Mesendoderm (in vitro differentiated cells): ENCODE measurements around the gene CDH20.
A peak's percentile ranks its signal among the peaks of the same experiment; 100 is the strongest.

Experiments used
- DNase-seq: peaks from one replicate; pipeline ENCODE4 v3.0.0; 2013
- H2AK5ac ChIP-seq: 2 replicates; pipeline ENCODE4 v1.6.1; 2013; ENCODE audit warnings: low read length, inconsistent platforms
- H2BK120ac ChIP-seq: 2 replicates; pipeline ENCODE4 v1.6.1; 2013; ENCODE audit warnings: low read depth, mild to moderate bottlenecking, low read length, moderate library complexity, mixed read lengths
- H2BK15ac ChIP-seq: replicated peaks from 2 replicates; pipeline ENCODE4 v1.6.1; 2013; ENCODE audit warnings: low read depth, mild to moderate bottlenecking, moderate library complexity
- H2BK5ac ChIP-seq: 2 replicates; pipeline ENCODE4 v1.6.1; 2013; ENCODE audit warnings: low read length, inconsistent platforms
- H3K18ac ChIP-seq: 2 replicates; pipeline ENCODE4 v1.6.1; 2013; ENCODE audit warnings: mild to moderate bottlenecking, low read length, mixed read lengths
- H3K23ac ChIP-seq: one replicate; pipeline ENCODE4 v1.6.1; 2013; ENCODE audit warnings: low read length
- H3K27ac ChIP-seq: 2 replicates; pipeline ENCODE4 v1.5.1; 2013; ENCODE audit warnings: low read depth, mild to moderate bottlenecking, inconsistent platforms, low read length, moderate library complexity
- H3K27me3 ChIP-seq: 2 replicates; pipeline ENCODE4 v1.6.1; 2013; ENCODE audit warnings: low read length, control low read depth, mild to moderate bottlenecking, inconsistent platforms; ENCODE audit not compliant: insufficient read depth, poor library complexity
- H3K36me3 ChIP-seq: 2 replicates; pipeline ENCODE4 v1.6.1; 2013; ENCODE audit warnings: low read length, inconsistent platforms; ENCODE audit not compliant: control insufficient read depth, insufficient read depth
- H3K4ac ChIP-seq: one replicate; pipeline ENCODE4 v1.6.1; 2013; ENCODE audit warnings: low read depth, mild to moderate bottlenecking, low read length, moderate library complexity
- H3K4me1 ChIP-seq: 2 replicates; pipeline ENCODE4 v1.6.1; 2013; ENCODE audit warnings: low read depth, low read length, inconsistent platforms; ENCODE audit not compliant: control insufficient read depth
- H3K4me2 ChIP-seq: 2 replicates; pipeline ENCODE4 v1.6.1; 2013; ENCODE audit warnings: low read length
- H3K4me3 ChIP-seq: 2 replicates; pipeline ENCODE4 v1.5.1; 2013; ENCODE audit warnings: mild to moderate bottlenecking, low read length
- H3K56ac ChIP-seq: one replicate; pipeline ENCODE4 v1.6.1; 2013; ENCODE audit warnings: low read length
- H3K79me1 ChIP-seq: 2 replicates; pipeline ENCODE4 v1.6.1; 2013; ENCODE audit warnings: low read length, inconsistent platforms
- H3K79me2 ChIP-seq: 2 replicates; pipeline ENCODE4 v1.6.1; 2013; ENCODE audit warnings: mild to moderate bottlenecking, low read length; ENCODE audit not compliant: control insufficient read depth, insufficient read depth
- H3K9ac ChIP-seq: 2 replicates; pipeline ENCODE4 v1.6.1; 2013; ENCODE audit warnings: low read length, inconsistent platforms
- H4K5ac ChIP-seq: one replicate; pipeline ENCODE4 v1.6.1; 2013; ENCODE audit warnings: low read length
- H4K8ac ChIP-seq: one replicate; pipeline ENCODE4 v1.6.1; 2013; ENCODE audit warnings: low read depth, mild to moderate bottlenecking, control low read depth, low read length, moderate library complexity
- WGBS: extraction: QIAGEN DNeasy Blood & Tissue Kit; methylation state at CpG from one replicate; pipeline ENCODE4 v1.1.7; 2013; ENCODE audit warnings: low lambda C conversion rate, missing lambda C conversion rate; ENCODE audit not compliant: insufficient coverage; ENCODE audit errors: extremely low coverage; 5-methylcytosine and 5-hydroxymethylcytosine counted together

Gene CDH20

DNA sequence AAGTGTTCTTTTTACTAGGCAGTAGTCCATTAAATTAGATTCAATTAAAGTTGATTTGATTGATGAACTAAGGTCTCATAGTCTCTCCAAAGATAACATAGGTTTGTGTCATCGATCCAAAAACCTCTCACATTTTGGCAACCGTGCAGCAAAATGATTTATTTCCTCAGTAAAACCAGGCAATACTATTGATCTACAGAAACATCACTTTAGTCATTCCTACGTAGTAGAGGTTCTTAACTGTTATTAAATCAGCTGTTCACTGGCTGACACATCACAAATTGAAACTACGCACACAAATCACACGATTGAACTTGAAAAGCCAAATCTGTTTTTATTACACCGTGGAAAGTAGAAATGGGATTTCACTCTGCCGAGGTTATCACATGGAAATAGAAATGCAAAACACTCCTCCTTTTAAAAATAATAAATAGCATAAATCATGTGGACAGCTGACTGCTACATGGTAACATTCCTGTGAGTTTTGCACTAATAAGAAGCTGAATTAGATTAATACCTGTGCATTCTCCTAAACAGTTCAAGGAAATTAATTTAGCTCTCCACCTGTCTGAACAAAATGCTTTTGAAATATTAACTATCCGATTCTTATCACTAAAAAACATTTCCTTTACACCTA is 262.5 kb downstream of the CDH20 start:
- H4K8ac ChIP-seq: no peak overlapping the region
- no peak overlapping the region for H3K56ac ChIP-seq
- H3K4me2 ChIP-seq: no peak overlapping the region
- H2AK5ac ChIP-seq: no peak overlapping the region
- no peak overlapping the region for H2BK5ac ChIP-seq
- H3K27me3 ChIP-seq: no peaks in the 10 kb centered on the region
- H3K4ac ChIP-seq: no peak overlapping the region
- no peak overlapping the region for H3K9ac ChIP-seq
- no peak for DNase-seq
- H3K4me3 ChIP-seq: no peak overlapping the region
- H2BK15ac ChIP-seq: no peak overlapping the region
- no peak overlapping the region for H3K27ac ChIP-seq
- H3K18ac ChIP-seq: no peak overlapping the region
- H3K36me3 ChIP-seq: no peaks in the 10 kb centered on the region
- no peak overlapping the region for H4K5ac ChIP-seq
- H3K4me1 ChIP-seq: no peaks in the 10 kb centered on the region
- no peak overlapping the region for H3K23ac ChIP-seq
- no peak overlapping the region for H2BK120ac ChIP-seq
- 100% methylated on average over 1 of the region's 8 CpGs for WGBS
- H3K79me2 ChIP-seq: no peaks in the 10 kb centered on the region
- H3K79me1 ChIP-seq: no peaks in the 10 kb centered on the region

DNA sequence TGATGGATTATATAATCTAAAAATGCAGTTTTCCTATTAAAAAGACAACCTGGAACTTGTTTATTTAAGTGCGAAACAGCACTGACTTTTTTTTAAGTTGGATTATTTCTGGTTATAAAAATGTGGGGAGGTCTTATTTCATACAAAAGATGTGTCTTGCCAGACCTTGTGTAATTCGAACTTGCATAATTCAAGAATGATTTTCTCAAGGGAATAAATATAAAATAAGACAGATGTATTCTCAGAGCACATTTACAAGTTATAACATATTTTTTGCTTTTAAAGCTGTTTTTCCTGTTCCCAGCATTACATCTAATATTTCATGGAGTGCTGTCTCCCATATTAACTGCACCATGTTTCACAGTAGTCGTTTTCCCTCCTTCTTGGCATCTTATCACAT is 263.1 kb downstream of the CDH20 start:
- Histone ChIP-seq H3K18ac (no peak overlapping the region), H2AK5ac (no peak overlapping the region), H4K8ac (no peak overlapping the region), H2BK120ac (no peak overlapping the region), H3K36me3 (no peaks in the 10 kb centered on the region), H4K5ac (no peak overlapping the region), H3K27ac (no peak overlapping the region), H3K4ac (no peak overlapping the region), H3K4me2 (no peak overlapping the region), H3K79me2 (no peaks in the 10 kb centered on the region), H3K79me1 (no peaks in the 10 kb centered on the region), H2BK15ac (no peak overlapping the region), H3K23ac (no peak overlapping the region), H3K56ac (no peak overlapping the region), H3K27me3 (no peaks in the 10 kb centered on the region), H3K4me1 (no peaks in the 10 kb centered on the region), H3K4me3 (no peak overlapping the region), H3K9ac (no peak overlapping the region), H2BK5ac (no peak overlapping the region)
- no peak for DNase-seq
- no CpG with 5 or more reads among the region's 3 CpGs for WGBS

DNA sequence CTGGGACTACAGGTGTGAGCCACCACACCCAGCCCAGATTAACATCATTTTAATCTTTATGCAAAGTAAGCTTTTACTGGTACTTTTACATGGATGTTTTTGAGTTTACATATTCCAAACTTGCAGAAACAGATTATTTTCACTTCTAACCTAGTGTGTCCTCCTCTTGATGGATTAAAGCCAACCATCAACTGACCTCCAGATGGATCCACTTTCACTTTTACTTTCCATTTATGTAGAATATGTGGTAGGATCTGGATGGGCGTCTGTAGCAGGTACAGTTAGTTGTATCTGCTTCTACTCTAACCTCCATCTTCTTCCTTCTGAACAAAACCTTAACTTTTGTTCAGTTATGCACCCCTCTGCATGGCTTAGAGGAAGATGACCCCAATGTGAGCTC is 264.1 kb downstream of the CDH20 start:
- no CpG with 5 or more reads among the region's 1 CpG for WGBS
- Histone ChIP-seq H3K36me3 (no peaks in the 10 kb centered on the region), H2BK120ac (no peak overlapping the region)

DNA sequence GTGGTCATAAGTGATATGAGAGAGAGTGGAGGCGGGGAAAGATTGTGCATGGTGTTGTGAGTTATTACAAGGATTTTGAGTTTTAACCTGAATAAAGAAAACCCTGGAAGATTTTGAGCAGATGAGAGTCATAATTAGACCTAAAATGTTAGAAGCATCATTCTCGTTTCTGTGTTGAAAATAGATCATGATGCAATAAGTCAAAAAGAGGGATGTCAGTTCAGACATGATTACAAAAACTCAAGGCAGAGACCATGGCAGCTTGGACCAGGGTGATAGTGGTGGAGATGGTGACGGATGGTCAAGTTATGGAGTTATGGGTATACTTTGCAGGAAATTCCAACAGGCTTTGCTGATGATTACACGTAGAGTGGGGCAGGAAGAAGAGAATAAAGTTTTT is 267.2 kb downstream of the CDH20 start:
- Histone ChIP-seq H2BK120ac (no peak overlapping the region), H3K4me1 (no peaks in the 10 kb centered on the region), H2BK5ac (no peak overlapping the region), H3K27ac (no peak overlapping the region), H3K9ac (no peak overlapping the region), H2BK15ac (no peak overlapping the region), H2AK5ac (no peak overlapping the region), H3K36me3 (no peaks in the 10 kb centered on the region), H4K5ac (no peak overlapping the region), H3K18ac (no peak overlapping the region), H3K23ac (no peak overlapping the region), H3K56ac (no peak overlapping the region), H3K4me3 (no peak overlapping the region), H3K79me1 (no peaks in the 10 kb centered on the region), H3K4me2 (no peak overlapping the region), H3K4ac (no peak overlapping the region), H3K79me2 (no peaks in the 10 kb centered on the region), H4K8ac (no peak overlapping the region), H3K27me3 (no peaks in the 10 kb centered on the region)
- DNase-seq: no peak
- WGBS: no CpG with 5 or more reads among the region's 4 CpGs

More for the DNA sequence above, 264.1 kb downstream of the CDH20 start:
- H3K79me2 ChIP-seq: no peaks in the 10 kb centered on the region
- H2AK5ac ChIP-seq: no peak overlapping the region
- no peak overlapping the region for H2BK5ac ChIP-seq
- no peak overlapping the region for H3K56ac ChIP-seq
- no peak overlapping the region for H3K4me3 ChIP-seq
- no peaks in the 10 kb centered on the region for H3K79me1 ChIP-seq
- H3K4me1 ChIP-seq: no peaks in the 10 kb centered on the region
- H2BK15ac ChIP-seq: no peak overlapping the region
- H3K4me2 ChIP-seq: no peak overlapping the region
- H4K5ac ChIP-seq: no peak overlapping the region
- H3K18ac ChIP-seq: no peak overlapping the region
- no peak for DNase-seq
- H3K4ac ChIP-seq: no peak overlapping the region
- H4K8ac ChIP-seq: no peak overlapping the region
- no peak overlapping the region for H3K23ac ChIP-seq
- no peak overlapping the region for H3K27ac ChIP-seq
- no peaks in the 10 kb centered on the region for H3K27me3 ChIP-seq
- no peak overlapping the region for H3K9ac ChIP-seq

DNA sequence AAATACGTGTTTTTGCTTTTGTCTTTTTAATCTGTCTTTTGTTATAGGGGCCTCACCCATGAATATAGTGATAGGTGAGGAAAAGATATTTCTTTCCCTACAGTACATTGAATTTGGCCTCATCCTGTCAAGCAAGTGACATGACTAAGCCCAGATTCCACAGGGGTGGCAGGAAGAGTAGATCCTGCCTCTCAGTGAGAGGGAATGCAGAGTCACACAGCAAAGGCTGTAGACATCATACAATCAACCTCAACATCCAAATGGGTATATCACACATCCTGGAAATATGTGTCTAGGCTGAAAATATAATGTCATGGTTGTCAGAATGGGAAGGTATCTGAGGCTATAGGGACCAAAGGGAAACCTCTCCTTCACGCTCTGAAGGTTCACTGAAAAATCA is 269.6 kb downstream of the CDH20 start:
- Histone ChIP-seq H3K4ac (no peak overlapping the region), H3K27me3 (no peaks in the 10 kb centered on the region), H3K79me1 (no peaks in the 10 kb centered on the region), H4K8ac (no peak overlapping the region), H3K36me3 (no peaks in the 10 kb centered on the region), H4K5ac (no peak overlapping the region), H3K9ac (no peak overlapping the region), H3K56ac (no peak overlapping the region), H2BK15ac (no peak overlapping the region), H2BK5ac (no peak overlapping the region), H3K79me2 (no peaks in the 10 kb centered on the region), H3K27ac (no peak overlapping the region), H3K4me1 (no peaks in the 10 kb centered on the region), H3K23ac (no peak overlapping the region), H3K4me2 (no peak overlapping the region), H3K4me3 (no peak overlapping the region), H3K18ac (no peak overlapping the region), H2BK120ac (no peak overlapping the region), H2AK5ac (no peak overlapping the region)
- peak; percentile 40 for DNase-seq
- WGBS: no CpG with 5 or more reads among the region's 2 CpGs
